ENCODE measurements around the gene ZBTB11. TPM values are rescaled to one million over a fixed set of nuclear protein-coding genes. Genes with fewer than 3 reads are reported as not detected.

The ZBTB11 gene
- total RNA-seq, 1 donor from 2014 or later = 30.2 TPM

GRCh38 chr3:101665357-101665756 lies 11.6 kb downstream of the ZBTB11 start:
- Histone ChIP-seq H3F3A (ENCODE audit: low read depth) (no peaks in the 10 kb centered on the region), H3K9me3 (ENCODE audit: low read depth) (no peaks in the 10 kb centered on the region), H4K20me1 (ENCODE audit: low read depth) (no peaks in the 10 kb centered on the region), H3K4me2 (no peak overlapping the region), H3K36me3 (peaks cover 11% of the 10 kb centered on the region), H3K79me2 (ENCODE audit: low read depth) (no peaks in the 10 kb centered on the region), H3K9ac (no peak overlapping the region), H3K27ac (no peak overlapping the region), H2AFZ (replicated peaks) (no peak overlapping the region), H3K4me1 (no peaks in the 10 kb centered on the region), H3K27me3 (no peaks in the 10 kb centered on the region), H3K4me3 (no peak overlapping the region)
- Mint-ChIP-seq H3K4me1 (no peaks in the 10 kb centered on the region), H3K27ac (no peak overlapping the region), H3K36me3 (peaks cover 33% of the 10 kb centered on the region), H3K27me3 (ENCODE audit: insufficient read depth, low read depth) (no peaks in the 10 kb centered on the region), H3K4me3 (no peak overlapping the region), H3K9me3 (no peaks in the 10 kb centered on the region)
- DNase-seq (ENCODE audit: low spot score) = no peak
- no peak for TF ChIP-seq EZH2 (IDR thresholded peaks at IDR 0.05)
- TF ChIP-seq CTCF (IDR thresholded peaks at IDR 0.05) = no peak
- no peak for TF ChIP-seq EZH2phosphoT487 (IDR thresholded peaks at IDR 0.05)

- no peak for TF ChIP-seq CTCF (IDR thresholded peaks at IDR 0.05)
- Mint-ChIP-seq H3K27ac (no peak overlapping the region), H3K36me3 (peaks cover 38% of the 10 kb centered on the region), H3K27me3 (ENCODE audit: insufficient read depth, low read depth) (no peaks in the 10 kb centered on the region), H3K4me3 (no peak overlapping the region), H3K4me1 (no peaks in the 10 kb centered on the region), H3K9me3 (no peaks in the 10 kb centered on the region)
- no peak overlapping the region for H3K4me2 ChIP-seq
- no peak overlapping the region for H3K4me3 ChIP-seq
- no peak overlapping the region for H3K27ac ChIP-seq
- no peaks in the 10 kb centered on the region for H3K27me3 ChIP-seq
- no peak for DNase-seq (ENCODE audit: low spot score)
- H3K79me2 ChIP-seq (ENCODE audit: low read depth) = no peaks in the 10 kb centered on the region
- H3K4me1 ChIP-seq = no peaks in the 10 kb centered on the region
- H3K9me3 ChIP-seq (ENCODE audit: low read depth) = no peaks in the 10 kb centered on the region
- H3K9ac ChIP-seq = no peak overlapping the region
- H3F3A ChIP-seq (ENCODE audit: low read depth) = no peaks in the 10 kb centered on the region
- no peaks in the 10 kb centered on the region for H4K20me1 ChIP-seq (ENCODE audit: low read depth)
- H2AFZ ChIP-seq (replicated peaks) = no peak overlapping the region
- peaks cover 27% of the 10 kb centered on the region for H3K36me3 ChIP-seq
These were observed 16.2 kb downstream of the ZBTB11 start for GRCh38 chr3:101660714-101661113.

- no peaks in the 10 kb centered on the region for H3K4me1 ChIP-seq
- no peak overlapping the region for H3K27ac ChIP-seq
- H3K27me3 ChIP-seq = no peaks in the 10 kb centered on the region
- peaks cover 2% of the 10 kb centered on the region for H3K27me3 Mint-ChIP-seq (ENCODE audit: insufficient read depth, low read depth)
- peaks cover 35% of the 10 kb centered on the region for H3K36me3 Mint-ChIP-seq
- no peak overlapping the region for H3K9ac ChIP-seq
- H3K79me2 ChIP-seq (ENCODE audit: low read depth) = no peaks in the 10 kb centered on the region
- no peak overlapping the region for H3K4me3 ChIP-seq
- no peak overlapping the region for H3K4me2 ChIP-seq
- no peaks in the 10 kb centered on the region for H3K9me3 Mint-ChIP-seq
- no peak overlapping the region for H3K27ac Mint-ChIP-seq
- H3K9me3 ChIP-seq (ENCODE audit: low read depth) = no peaks in the 10 kb centered on the region
- no peak overlapping the region for H2AFZ ChIP-seq (replicated peaks)
- DNase-seq (ENCODE audit: low spot score) = no peak
- no peaks in the 10 kb centered on the region for H3K4me1 Mint-ChIP-seq
- TF ChIP-seq EZH2 (IDR thresholded peaks at IDR 0.05) (no peak), EZH2phosphoT487 (IDR thresholded peaks at IDR 0.05) (no peak), CTCF (IDR thresholded peaks at IDR 0.05) (no peak)
- no peaks in the 10 kb centered on the region for H4K20me1 ChIP-seq (ENCODE audit: low read depth)
- H3K4me3 Mint-ChIP-seq = no peak overlapping the region
- no peaks in the 10 kb centered on the region for H3F3A ChIP-seq (ENCODE audit: low read depth)
- H3K36me3 ChIP-seq = peaks cover 26% of the 10 kb centered on the region
These were observed 20.3 kb downstream of the ZBTB11 start for GRCh38 chr3:101656651-101657050.

- H3K4me2 ChIP-seq = no peak overlapping the region
- H3K27ac ChIP-seq = no peak overlapping the region
- H2AFZ ChIP-seq (replicated peaks) = no peak overlapping the region
- no peaks in the 10 kb centered on the region for H3K27me3 ChIP-seq
- DNase-seq (ENCODE audit: low spot score) = no peak
- no peak overlapping the region for H3K4me3 ChIP-seq
- Mint-ChIP-seq H3K27me3 (ENCODE audit: insufficient read depth, low read depth) (peaks cover 2% of the 10 kb centered on the region), H3K36me3 (peaks cover 16% of the 10 kb centered on the region), H3K4me1 (no peaks in the 10 kb centered on the region), H3K9me3 (no peaks in the 10 kb centered on the region), H3K27ac (no peak overlapping the region), H3K4me3 (no peak overlapping the region)
- no peaks in the 10 kb centered on the region for H3K9me3 ChIP-seq (ENCODE audit: low read depth)
- TF ChIP-seq EZH2 (IDR thresholded peaks at IDR 0.05) (no peak), EZH2phosphoT487 (IDR thresholded peaks at IDR 0.05) (no peak), CTCF (IDR thresholded peaks at IDR 0.05) (no peak)
- peaks cover 12% of the 10 kb centered on the region for H3K36me3 ChIP-seq
- H3K9ac ChIP-seq = no peak overlapping the region
- no peaks in the 10 kb centered on the region for H3K79me2 ChIP-seq (ENCODE audit: low read depth)
- no peaks in the 10 kb centered on the region for H3F3A ChIP-seq (ENCODE audit: low read depth)
- no peaks in the 10 kb centered on the region for H4K20me1 ChIP-seq (ENCODE audit: low read depth)
- no peaks in the 10 kb centered on the region for H3K4me1 ChIP-seq
These were observed 30.2 kb downstream of the ZBTB11 start for GRCh38 chr3:101646726-101647125.

All from neural progenitor cell (in vitro differentiated cells).